GM19452 (cell line): Measurements from ENCODE around the gene PXDN.
"Not testable (repeated sequence)": the region's sequence is repeated elsewhere in the genome, so short reads cannot be mapped to it uniquely, and the experiment has no call there.

Experiments used
- ATAC-seq: cut with Tn5 transposase; IDR thresholded peaks from one replicate; pipeline ENCODE4 v1.9.1; 2021; ENCODE audit not compliant: unreplicated experiment

Gene PXDN

DNA sequence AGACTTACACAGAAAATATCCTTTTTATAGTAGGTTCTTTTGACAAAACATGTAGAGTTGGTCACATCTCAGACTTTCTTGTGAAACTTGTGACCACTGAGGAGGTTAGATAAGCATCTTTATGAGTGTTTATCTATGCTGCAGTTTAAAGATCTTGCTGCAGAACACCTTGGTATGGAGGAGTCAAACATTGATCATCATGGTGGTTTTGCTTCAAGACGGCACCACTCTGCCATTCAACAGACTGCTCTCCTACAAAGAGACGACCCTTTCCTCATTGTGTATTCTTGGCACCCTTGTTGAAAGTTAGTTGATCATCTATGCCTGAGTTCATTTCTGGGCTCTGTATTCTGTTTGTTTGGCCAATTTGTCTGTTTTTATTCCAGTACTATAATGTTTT lies 20.0 kb downstream of the PXDN start:
- ATAC-seq: not testable (repeated sequence)

DNA sequence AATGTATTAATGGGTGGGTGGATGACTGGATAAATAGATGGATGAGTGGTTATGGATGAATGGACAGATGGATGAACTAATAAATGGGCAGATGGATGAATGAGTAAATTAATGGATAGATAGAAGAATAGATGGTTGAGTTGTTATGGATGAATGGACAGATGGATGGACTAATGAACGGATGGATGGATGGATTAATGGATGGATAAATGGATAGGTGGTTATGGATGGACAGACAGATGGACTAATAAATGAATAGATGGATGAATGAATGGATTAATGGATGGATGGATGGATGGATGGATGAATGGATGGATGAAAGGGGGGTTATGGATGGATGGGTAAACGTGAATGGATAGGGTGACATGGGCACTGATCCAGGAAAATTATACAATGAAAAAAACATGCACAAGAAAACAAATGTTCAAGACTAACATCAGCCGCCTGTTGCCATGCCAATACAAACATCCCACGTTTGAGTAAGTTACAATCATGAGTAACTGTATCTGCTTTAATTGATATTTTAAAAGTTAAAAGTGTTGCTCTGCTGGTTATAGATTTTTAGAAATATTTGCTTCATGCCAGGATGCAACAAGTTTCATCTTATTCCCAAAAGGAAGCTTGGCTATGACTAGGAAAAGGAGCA lies 20.8 kb downstream of the PXDN start:
- ATAC-seq: no peak

DNA sequence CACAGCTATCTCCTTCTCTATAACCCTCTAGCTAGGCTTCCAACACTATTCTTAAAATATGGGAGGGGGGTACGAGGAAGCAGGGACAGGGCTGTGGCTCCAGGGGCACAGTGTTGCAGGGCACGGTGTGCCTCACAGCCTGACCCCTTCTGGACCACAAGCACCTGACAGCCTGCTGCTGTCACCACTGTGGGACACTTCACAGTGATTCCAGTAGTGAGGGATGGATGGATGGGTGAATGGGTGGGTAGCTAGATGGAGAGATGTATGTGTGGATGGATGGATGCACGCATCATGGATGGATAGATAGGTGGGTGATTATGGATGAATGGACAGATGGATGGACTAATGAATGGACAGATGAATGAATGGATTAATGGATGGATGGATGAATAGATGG lies 21.6 kb downstream of the PXDN start:
- ATAC-seq: no peak

DNA sequence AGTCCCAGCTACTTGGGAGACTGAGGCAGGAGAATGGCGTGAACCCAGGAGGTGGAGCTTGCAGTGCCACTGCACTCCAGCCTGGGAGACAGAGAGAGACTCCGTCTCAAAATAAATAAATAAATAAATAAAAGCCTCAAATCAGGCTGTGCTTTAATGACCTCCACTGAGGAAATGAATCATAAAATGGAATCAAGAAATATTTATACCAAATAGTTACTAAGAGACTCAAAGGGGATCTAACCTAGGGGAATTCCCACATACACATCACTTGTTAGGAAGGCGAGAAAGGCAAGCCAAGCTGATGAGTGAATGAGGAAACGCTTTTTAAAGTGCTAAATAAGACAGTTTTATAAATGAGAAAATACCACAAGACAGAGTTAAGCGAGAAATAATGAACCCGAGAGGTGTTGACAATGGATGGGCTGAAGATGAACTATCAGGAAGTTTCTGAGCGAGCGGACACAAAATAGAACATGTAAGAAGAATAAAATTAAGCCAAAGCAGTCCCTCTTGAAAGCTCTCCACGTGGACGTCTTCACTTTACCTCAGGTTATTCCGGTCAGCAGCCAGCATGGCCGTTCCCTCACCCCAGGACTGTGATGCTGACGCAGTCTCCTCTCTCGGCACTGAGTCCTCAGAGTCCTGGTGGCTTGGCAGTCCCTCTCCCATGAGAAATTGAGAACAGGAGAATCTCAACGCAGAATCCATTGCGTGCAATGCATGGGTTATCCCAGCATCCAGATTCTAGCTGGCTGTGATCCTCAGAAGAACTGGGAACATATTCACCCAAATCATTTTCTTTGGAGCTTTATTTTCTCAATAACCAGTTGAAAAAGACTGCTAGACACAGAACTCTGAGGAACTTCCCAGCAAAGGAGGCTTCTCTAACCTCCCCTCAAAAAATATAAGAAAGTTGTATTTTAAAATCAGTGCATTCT lies 22.3 kb downstream of the PXDN start:
- ATAC-seq: no peak

DNA sequence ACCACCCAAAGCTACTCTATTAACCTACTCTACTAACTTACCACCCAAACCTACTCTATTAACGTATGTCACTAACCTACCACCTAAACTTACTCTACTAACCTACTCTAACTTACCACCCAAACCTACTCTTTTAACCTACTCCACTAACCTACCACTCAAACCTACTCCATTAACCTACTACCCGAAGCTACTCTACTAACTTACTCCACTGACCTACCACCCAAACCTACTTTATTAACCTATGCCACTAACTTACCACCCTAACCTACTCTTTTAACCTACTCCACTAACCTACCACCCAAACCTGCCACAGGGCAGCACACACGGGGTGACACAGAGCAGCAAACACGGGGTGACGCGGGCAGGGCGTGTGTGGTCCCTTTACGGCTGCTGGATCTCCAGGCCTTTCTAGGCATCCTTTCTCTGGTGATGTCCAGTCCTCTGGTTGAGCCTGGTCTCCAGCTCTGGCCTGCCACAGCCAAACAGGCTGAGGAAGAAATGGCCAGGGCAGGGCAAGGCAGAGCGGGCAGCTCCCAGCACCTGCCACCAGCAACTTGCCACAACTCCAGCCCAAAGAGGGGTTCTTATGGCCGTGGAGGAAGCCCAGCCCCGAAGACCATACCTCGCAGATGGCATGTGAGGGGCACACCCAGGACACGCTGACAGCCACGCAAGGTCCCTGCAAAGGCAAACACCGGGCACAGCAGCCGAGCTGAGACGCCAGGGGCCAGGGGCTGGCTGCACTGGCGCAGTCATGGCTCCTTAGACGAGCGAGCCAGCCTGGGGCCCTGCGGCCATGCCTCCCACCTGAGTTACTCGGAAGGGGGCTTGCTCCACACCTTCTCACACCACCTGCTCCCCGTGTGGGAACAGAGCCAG lies 25.7 kb downstream of the PXDN start:
- no peak for ATAC-seq

DNA sequence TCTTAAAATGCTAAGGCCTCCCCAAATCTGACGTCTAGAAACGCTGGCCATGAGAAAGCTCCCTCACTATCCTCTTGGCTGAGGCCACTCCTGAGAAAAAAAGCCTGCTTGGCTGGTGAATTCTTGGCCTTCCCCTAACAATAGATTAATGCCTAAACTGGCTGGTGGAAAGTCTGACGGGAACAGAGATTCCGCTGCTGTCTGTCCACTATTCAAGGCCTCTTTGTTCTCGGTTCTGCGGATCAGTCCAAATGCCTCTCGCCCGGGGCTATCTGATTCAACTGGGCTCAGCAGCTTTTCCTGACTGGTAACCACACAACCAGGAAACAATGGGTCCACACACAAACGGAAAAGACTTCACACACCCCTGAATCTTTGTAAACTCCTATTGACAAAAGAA lies 27.2 kb downstream of the PXDN start:
- ATAC-seq: no peak

DNA sequence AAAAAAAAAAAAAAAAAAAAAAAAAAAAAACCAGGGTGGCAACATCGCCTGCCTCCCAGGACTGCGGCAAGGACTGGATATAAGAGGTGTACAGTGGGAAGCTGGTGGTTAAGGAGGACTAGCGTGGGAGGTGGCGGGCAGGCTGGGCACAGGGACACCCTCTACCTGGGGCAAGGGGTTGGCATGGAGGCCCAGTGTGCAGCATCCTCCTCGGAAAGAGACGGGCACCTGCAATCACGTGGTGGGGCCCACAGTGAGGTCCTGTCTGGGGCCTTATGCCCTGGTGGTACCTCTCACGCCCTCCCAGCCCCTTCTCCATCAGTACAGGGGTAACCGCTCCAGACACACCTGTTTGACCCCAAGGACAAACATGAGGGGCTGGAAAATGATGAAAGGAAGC lies 27.9 kb downstream of the PXDN start:
- ATAC-seq: no peak

DNA sequence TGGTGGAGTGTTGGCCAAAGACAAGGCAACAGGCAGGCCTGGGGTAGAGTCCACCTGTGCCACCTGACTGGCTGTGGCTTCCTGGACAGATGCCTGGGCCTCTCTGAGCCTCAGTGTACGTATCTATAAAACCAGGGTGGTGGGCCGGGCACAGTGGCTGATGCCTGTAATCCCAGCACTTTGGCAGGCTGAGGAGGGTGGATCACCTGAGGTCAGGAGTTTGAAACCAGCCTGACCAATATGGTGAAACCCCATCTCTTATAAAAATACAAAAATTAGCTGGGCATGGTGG lies 28.4 kb downstream of the PXDN start:
- not testable (repeated sequence) for ATAC-seq

DNA sequence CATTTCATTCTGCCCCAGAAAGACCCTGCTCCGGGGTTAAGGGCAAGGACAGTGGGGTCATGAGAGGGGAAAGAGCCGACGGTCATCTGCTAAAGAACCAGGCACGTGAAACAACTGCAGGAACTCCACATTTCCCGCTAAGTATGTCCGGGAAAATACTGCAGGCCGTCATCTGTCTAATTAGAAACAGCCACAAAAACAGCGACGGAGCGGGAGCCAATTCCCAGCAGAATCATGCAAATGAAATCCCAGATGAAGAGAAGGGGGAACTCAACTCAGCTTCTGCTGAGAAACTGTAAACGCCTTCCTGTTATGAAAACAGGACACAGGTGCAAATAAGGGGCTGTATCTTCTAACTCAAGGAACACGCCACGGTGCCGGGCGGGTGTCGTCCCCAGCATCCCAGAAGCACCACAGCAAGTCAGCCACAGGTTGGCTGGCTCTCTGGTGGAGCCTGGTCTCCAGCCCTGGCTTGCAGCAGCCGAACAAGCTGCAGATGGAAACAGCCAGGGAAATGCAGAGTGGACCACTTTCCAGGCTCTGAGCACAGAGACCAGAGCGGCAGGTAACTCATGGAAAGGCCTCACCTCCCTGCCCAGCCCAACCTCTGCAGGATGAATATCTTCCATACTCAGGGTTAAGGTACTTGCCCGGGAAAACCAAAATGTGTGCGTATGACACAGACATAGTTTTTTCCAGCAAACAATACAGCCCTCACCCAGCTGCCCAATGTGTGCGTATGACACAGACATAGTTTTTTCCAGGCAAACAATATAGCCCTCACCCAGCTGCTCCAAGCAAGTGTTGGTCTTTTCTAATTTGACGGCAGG lies 28.9 kb downstream of the PXDN start:
- no peak for ATAC-seq

DNA sequence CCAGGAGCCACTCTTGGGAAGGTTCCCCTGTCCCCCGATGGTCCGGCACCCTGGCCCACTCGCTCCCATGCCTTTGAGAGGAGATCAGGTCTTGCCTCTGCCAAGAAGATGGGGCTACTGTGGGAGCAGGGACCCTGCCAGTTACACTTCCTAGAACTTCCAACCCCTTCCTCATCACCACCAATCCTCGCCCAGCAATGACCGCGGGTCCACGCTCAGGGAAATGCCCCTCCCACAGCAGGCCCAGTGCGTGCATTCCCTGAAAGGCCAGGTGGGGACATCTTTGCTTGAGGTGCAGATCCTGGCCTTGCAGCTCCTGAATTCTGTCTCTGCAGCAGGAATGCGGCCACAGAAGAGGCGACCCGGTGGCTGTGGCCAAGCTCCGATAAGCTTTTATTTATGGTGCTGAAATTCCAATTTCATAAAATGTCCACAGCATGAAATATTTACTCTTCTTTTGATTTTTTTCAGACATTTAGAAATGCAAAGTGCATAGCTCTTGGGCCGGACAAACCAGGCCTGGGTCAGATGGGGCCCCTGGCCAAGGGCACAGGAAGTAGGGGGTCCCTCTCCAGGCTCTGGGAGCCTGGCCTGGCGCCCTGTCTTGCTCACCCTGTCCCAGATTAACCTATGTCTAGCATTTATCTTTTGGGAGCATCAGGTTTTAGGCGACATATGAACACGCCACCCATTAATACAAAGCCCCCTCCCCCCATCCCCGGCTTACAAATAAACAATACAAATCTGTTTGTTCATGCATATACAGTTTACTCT lies 29.8 kb downstream of the PXDN start:
- ATAC-seq: no peak

DNA sequence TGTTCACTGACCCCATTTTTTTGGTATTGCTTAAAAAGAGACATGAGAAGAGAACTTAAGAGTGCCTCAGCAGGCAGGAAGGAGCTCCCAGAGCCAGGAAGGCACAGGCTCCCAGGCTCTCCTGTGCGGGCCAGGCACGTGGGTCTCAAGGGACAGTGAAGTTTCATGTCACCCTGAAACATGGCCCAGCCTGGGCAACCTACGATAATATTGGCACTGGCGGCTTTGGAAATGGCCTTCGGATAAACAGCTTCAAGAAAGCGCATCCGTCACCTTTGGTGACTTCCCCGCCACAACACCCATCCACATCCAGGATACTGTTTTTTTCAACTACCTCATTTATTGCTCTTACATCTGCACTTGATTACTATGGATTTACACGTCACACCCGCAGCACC lies 30.5 kb downstream of the PXDN start:
- ATAC-seq: no peak

DNA sequence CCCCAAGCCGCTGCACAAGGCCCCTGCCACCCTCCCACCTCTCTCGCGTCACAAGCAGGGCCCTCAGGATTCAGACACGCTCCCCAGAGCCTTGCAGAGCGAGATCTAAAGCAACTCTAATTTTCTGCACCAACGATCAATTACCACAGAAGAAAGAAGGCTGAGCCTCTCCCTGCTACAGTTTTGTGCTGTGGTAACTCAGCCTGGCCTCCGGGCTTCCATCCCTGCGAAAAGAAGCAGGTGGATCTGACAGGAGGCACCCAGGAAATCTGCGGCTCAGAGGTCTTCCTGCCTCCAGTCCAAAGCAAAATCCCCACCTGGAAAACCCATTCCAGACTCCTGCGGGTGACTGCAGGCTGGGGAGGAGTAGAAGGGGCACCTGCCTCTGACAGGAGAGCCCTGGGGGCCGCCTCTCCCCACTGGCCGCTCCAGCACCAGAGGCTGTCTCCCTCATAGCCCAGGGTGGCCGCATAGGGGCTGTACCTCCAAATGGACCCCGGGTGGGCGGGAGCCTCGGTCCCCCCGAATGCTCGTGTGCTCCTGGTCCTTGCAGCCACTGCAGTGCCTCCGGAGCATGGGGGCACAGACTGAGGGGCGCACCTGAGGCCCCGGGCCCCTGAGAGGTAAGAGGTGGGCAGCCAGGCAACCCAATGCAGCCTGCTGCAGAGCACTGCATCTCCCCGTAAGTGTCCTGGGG lies 31.0 kb downstream of the PXDN start:
- no peak for ATAC-seq

DNA sequence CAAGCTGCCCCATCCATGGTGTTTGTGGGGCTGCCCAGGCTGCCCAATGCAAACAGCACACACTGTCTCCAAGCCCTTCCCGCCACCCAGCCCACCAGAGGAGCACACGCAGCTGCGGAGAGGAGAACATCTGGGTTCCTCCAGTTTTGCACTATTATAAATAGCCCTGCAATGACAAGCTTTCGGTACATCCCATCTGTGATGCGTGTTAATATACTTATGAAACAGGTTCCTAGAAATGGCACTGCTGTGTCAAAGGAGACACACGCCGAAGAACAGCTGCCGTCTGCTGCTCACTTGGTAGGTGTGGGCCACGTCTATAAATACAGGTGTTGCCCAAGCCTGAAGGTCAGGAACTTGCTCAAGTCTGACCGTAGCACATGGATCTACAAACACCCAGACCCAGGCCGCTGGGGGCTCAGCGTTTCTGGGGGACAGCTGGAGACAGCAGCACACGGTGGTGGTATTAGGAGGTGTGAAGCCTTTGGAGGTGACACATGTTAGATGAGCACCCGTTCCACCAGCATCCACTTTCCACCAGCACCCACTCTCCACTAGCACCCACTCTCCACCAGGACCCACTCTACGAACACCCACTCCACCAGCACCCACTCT lies 34.3 kb downstream of the PXDN start:
- ATAC-seq: no peak

DNA sequence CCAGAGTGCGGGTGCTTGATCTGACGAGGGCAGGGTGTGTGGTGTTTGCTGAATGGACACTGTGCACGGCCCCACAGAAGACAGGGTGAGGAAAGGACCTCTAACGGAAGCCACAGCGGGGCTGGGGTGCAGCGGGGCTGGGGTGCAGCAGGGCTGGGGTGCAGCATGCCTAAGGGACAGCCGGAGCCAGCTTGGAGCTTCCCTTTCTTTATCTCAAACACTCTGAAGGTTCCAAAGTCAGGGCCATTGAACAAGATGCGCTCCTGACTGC lies 35.0 kb downstream of the PXDN start:
- ATAC-seq: no peak

DNA sequence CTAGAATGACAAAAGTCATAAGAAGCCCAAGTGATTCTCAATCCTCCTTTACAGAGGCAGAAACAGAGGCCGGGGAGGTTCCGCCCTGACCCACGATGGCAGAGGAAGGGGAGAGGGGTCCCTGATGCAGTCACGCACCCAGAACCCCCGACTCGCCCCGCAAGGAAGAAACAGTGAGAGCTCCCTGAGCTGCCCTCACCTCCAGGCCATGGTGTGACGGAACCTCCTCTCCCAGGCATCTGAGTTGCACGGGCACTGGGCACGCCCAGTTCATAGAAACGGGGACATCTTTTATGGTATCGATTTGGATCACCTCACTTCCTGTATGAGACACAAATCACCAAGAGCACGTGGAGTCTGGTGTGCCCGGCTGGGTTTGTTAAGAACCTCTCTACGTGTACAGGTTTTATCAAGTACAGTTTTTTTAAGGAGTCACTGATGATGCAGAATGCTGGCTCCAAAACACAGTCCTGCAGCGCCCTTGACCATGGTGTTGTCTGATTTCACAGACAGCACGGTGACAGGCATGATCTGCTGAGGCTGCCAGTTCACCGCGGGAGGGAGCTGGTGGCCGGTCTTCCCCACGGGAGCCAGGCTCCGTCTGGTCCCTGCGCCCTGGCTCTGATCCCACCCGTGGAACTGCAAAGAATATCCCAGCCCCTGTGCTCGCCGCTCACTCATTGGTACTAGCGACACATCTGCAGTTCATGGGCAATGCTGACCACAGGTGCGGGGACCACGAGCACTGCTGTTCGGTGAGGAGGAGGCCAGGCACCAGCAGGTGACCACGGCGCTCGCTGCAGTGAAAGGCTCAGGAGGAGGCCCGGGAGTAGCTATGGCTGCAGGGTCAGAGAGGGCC lies 35.6 kb downstream of the PXDN start:
- no peak for ATAC-seq

DNA sequence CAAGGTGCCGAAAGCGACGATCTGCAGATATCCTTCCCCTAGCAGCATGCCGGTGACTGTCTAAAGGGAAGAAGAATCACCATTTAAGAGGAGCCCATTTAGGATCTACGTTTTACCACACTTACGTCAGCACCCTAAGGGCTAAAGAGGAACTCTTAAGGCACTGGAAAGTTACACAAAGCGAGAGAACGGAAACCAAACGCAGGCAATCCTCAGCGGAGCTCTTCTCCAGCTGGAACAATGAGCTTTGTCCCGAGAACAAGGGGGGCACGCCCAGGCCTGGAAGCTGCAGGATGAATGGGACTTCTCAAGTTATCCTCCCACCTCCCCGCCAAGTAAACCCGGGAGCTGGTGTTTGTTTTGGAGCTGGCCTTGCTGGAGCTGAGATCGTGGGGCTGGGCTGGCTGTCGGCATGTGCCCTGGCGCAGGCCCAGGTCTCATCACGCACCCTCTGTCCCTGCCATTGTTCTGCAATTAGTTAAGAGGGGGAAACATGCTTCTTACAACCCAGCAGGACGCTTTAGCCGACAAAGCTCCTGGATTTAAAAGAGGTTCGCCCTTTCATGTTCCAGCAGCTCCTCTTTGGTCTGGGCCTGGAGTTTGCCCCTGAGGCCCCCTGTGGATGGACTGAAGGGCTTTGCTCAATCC lies 36.4 kb downstream of the PXDN start:
- no peak for ATAC-seq

DNA sequence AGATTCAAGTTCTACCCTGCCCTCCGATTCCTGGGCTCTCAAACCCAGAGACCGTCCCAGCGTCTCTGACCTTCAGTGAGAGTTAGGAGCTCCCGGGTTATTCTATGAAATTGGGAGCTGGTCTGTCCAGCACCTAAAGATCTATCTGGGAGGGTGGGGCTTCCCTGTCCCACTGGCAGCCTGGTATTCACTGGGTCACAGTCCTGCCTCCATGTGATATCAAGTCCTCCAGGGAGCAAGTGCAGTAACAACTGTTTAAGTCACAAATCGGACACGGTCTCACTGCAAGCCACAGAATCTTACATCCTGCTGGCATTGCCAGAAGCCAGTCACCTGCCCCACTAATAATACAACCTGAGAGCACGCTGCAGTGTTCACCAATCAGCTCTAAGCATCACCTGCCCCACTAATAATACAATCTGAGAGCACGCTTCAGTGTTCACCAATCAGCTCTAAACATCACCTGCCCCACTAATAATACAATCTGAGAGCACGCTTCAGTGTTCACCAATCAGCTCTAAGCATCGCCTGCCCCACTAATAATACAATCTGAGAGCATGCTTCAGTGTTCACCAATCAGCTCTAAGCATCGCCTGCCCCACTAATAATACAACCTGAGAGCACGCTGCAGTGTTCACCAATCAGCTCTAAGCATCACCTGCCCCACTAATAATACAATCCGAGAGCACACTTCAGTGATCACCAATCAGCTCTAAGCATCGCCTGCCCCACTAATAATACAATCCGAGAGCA lies 38.0 kb downstream of the PXDN start:
- not testable (repeated sequence) for ATAC-seq
